Measurements from ENCODE around the gene PDIA4.

GRCh38 chr7:149060156-149060555 is 31.9 kb upstream of the PDIA4 start:
- TF ChIP-seq CTCF (IDR thresholded peaks at IDR 0.05): no peak
- TF ChIP-seq POLR2A (IDR thresholded peaks at IDR 0.05): no peak
- no peak for TF ChIP-seq EP300 (IDR thresholded peaks at IDR 0.05)
